Dendritic cell treated with granulocyte-macrophage colony-stimulating factor and Interleukin-4, amounts not matched to agents 40 ng/mL and 50 ng/mL, for 4 days (primary cell): Measurements from ENCODE around the gene MLF2.
"Not testable (repeated sequence)": the region's sequence is repeated elsewhere in the genome, so short reads cannot be mapped to it uniquely, and the experiment has no call there.

ENCODE experiments used
- H3K27ac Mint-ChIP-seq: one replicate; pipeline ENCODE4 v1.8.0; 2022; ENCODE audit warnings: mild to moderate bottlenecking, mixed read lengths
- H3K27me3 Mint-ChIP-seq: one replicate; pipeline ENCODE4 v1.8.0; 2022; ENCODE audit warnings: mild to moderate bottlenecking, mixed read lengths
- H3K36me3 Mint-ChIP-seq: one replicate; pipeline ENCODE4 v1.8.0; 2022; ENCODE audit warnings: low read depth, mixed read lengths
- H3K4me1 Mint-ChIP-seq: one replicate; pipeline ENCODE4 v1.8.0; 2022; ENCODE audit warnings: low read depth, mixed read lengths
- H3K4me3 Mint-ChIP-seq: one replicate; pipeline ENCODE4 v1.8.0; 2022; ENCODE audit warnings: mild to moderate bottlenecking, moderate library complexity, mixed read lengths
- H3K9me3 Mint-ChIP-seq: one replicate; pipeline ENCODE4 v1.8.0; 2022; ENCODE audit warnings: mixed read lengths
- intact Hi-C: fragments of 100-400 bp; cut with micrococcal nuclease; formaldehyde crosslinking; loops from one replicate; pipeline ENCODE4 v1.15.0; 2022

The MLF2 gene

DNA sequence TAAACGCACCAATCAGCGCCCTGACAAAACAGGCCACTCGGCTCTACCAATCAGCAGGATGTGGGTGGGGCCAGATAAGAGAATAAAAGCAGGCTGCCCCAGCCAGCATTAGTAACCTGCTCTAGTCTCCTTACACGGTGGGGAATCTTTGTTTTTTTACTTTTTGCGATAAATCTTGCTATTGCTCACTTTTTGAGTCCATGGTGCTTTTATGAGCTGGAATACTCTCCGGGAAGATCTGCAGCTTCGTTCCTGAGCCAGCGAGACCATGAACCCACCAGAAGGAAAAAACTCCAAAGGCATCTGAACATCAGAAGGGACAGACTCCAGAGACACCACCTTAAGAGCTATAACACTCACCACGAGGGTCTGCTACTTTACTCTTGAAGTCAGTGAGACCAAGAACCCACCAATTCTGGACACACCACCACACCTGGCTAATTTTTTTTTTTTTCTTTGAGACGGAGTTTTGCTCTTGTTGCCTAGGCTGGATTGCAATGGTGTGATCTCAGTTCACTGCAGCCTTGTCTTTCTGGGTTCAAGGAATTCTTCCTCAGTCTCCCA is 36.0 kb downstream of the MLF2 start:
- Mint-ChIP-seq H3K27me3 (peaks cover 8% of the 10 kb centered on the region), H3K9me3 (no peaks in the 10 kb centered on the region), H3K27ac (no peak overlapping the region), H3K36me3 (no peaks in the 10 kb centered on the region), H3K4me3 (no peak overlapping the region), H3K4me1 (no peaks in the 10 kb centered on the region)
- intact Hi-C loops = no loop called here

DNA sequence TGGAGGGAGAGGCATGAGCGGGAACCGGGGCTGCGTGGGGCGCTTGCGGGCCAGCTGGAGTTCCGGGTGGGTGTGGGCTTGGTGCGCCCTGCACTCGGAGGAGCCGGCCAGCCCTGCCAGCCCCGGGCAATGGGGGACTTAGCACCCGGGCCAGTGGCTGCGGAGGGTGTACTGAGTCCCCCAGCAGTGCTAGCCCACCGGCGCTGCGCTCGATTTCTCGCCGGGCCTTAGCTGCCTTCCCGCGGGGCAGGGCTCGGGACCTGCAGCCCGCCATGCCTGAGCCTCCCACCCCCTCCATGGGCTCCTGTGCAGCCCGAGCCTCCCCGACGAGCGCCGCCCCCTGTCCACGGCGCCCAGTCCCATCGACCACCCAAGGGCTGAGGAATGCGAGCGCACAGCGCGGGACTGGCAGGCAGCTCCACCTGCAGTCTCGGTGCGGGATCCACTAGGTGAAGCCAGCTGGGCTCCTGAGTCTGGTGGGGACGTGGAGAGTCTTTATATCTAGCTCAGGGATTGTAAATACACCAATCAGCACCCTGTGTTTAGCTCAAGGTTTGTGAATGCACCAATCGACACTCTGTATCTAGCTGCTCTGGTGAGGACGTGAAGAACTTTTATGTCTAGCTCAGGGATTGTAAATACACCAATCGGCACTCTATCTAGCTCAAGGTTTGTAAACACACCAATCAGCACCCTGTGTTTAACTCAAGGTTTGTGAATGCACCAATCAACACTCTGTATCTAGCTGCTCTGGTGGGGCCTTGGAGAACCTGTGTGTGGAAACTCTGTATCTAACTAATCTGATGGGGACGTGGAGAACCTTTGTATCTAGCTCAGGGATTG is 36.7 kb downstream of the MLF2 start:
- H3K27ac Mint-ChIP-seq, intact Hi-C loops, H3K4me3 Mint-ChIP-seq: not testable (repeated sequence)

GRCh38 chr12:6708960-6709394 is 44.0 kb downstream of the MLF2 start:
- H3K4me3 Mint-ChIP-seq = peak overlapping the region; percentile 32
- H3K27me3 Mint-ChIP-seq = peaks cover 38% of the 10 kb centered on the region
- peaks cover 6% of the 10 kb centered on the region for H3K4me1 Mint-ChIP-seq
- no peaks in the 10 kb centered on the region for H3K36me3 Mint-ChIP-seq
- H3K27ac Mint-ChIP-seq = peak overlapping the region; percentile 30
- intact Hi-C loops = no loop called here
- no peaks in the 10 kb centered on the region for H3K9me3 Mint-ChIP-seq

More for the DNA sequence above, 36.7 kb downstream of the MLF2 start:
- H3K27me3 Mint-ChIP-seq, H3K9me3 Mint-ChIP-seq, H3K36me3 Mint-ChIP-seq, H3K4me1 Mint-ChIP-seq: not testable (repeated sequence)

DNA sequence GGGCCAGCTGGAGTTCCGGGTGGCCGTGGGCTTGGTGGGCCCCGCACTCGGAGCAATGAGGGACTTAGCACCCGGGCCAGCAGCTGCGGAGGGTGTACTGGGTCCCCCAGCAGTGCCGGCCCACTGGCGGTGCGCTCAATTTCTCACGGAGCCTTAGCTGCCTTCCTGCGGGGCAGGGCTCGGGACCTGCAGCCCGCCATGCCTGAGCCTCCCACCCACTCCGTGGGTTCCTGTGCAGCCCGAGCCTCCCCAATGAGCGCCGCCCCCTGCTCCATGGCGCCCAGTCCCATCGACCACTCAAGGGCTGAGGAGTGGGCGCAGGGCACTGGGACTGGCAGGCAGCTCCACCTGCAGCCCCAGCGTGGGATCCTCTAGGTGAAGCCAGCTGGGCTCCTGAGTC is 44.6 kb downstream of the MLF2 start:
- Mint-ChIP-seq H3K4me1 (peaks cover 11% of the 10 kb centered on the region), H3K27me3 (peaks cover 43% of the 10 kb centered on the region)
- H3K4me3 Mint-ChIP-seq, intact Hi-C loops, H3K9me3 Mint-ChIP-seq, H3K27ac Mint-ChIP-seq, H3K36me3 Mint-ChIP-seq: not testable (repeated sequence)

DNA sequence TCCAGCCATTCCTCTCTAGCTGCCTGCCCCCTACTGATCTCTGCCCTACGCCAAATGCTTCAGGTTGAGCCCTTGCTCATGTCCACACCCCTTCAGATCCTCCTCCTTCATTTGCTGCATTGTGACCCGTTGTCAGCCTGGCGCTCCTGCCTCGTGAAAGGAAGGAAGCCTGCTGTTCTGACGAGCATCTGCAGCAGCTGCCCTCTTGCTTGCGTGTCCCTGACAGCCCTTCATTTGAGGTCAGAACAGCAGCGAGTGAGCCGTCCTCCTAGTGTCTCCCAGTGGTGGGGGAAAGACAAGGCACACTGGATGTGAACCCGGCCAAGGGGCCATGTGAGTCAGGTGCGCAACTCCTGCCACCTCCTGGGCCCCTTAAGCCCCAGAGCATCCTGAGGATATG is 49.3 kb downstream of the MLF2 start:
- Mint-ChIP-seq H3K27me3 (peaks cover 72% of the 10 kb centered on the region), H3K4me3 (no peak overlapping the region), H3K27ac (no peak overlapping the region), H3K4me1 (peaks cover 20% of the 10 kb centered on the region), H3K36me3 (no peaks in the 10 kb centered on the region), H3K9me3 (no peaks in the 10 kb centered on the region)
- intact Hi-C loops = no loop called here

DNA sequence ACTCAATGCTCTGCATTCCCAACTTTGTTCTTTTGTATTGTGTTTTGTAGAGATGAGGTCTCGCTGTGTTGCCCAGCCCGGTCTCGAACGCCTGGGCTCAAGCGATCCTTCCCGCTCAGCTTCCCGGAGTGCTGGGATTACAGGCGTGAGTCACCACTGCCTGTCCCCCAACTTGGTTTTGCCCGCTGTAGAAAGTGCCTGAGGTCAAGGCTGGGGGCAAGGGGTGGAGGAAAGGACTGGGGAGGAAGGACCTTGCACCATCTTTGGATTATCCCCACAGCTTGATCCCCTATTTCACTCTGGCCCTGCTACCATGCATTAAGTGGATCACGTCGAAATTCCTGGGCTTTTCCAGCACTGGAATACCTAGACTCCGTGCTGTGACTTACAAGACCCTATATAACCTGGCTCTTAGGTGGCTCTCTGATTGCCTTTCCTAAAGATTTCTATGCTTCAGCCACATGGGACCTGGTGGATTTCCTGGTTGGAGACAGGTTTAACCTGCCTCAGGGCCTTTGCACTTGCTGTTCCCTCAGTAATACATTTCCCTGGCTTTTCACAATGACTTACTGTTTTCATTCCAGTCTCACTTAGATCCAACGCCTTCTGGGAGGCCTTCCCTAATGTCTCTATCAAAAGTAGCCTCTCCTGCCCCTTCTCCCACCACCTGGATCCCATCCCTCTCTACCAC is 51.7 kb downstream of the MLF2 start:
- H3K4me3 Mint-ChIP-seq = peak overlapping the region; percentile 35
- peaks cover 38% of the 10 kb centered on the region for H3K4me1 Mint-ChIP-seq
- intact Hi-C loops = no loop called here
- peaks cover 87% of the 10 kb centered on the region for H3K27me3 Mint-ChIP-seq
- no peak overlapping the region for H3K27ac Mint-ChIP-seq
- H3K9me3 Mint-ChIP-seq = no peaks in the 10 kb centered on the region
- H3K36me3 Mint-ChIP-seq = no peaks in the 10 kb centered on the region

GRCh38 chr12:6700646-6701051 is 52.3 kb downstream of the MLF2 start, which contains the start of gene PIANP:
PIANP (minus strand) TSS chr12:6700815; CDS start chr12:6698061, 2,754 bp downstream.
- no peak within 1 kb of the TSS for H3K27ac Mint-ChIP-seq
- intact Hi-C loops = no loop called here

GRCh38 chr12:6699989-6700645 is 52.8 kb downstream of the MLF2 start:
- H3K4me1 Mint-ChIP-seq = peaks cover 40% of the 10 kb centered on the region
- no peaks in the 10 kb centered on the region for H3K36me3 Mint-ChIP-seq
- no peak overlapping the region for H3K27ac Mint-ChIP-seq
- peak overlapping the region; percentile 17 for H3K4me3 Mint-ChIP-seq
- peaks cover 86% of the 10 kb centered on the region for H3K27me3 Mint-ChIP-seq
- intact Hi-C loops = no loop called here
- H3K9me3 Mint-ChIP-seq = no peaks in the 10 kb centered on the region

More at GRCh38 chr12:6700646-6701051, 52.3 kb downstream of the MLF2 start, which contains the start of gene PIANP:
- H3K4me3 Mint-ChIP-seq = peak within 1 kb of the TSS; percentile 35
- H3K36me3 Mint-ChIP-seq = no peaks in the 10 kb centered on the region
- peaks cover 88% of the 10 kb centered on the region for H3K27me3 Mint-ChIP-seq
- peaks cover 39% of the 10 kb centered on the region for H3K4me1 Mint-ChIP-seq
- no peaks in the 10 kb centered on the region for H3K9me3 Mint-ChIP-seq

- Mint-ChIP-seq H3K27ac (no peak overlapping the region), H3K36me3 (no peaks in the 10 kb centered on the region), H3K9me3 (no peaks in the 10 kb centered on the region), H3K4me3 (peak overlapping the region; percentile 7), H3K27me3 (peaks cover 86% of the 10 kb centered on the region), H3K4me1 (peaks cover 47% of the 10 kb centered on the region)
- intact Hi-C loops = no loop called here
Measured at GRCh38 chr12:6699259-6699988, 53.5 kb downstream of the MLF2 start.

- no peak overlapping the region for H3K4me3 Mint-ChIP-seq
- no peaks in the 10 kb centered on the region for H3K36me3 Mint-ChIP-seq
- no peaks in the 10 kb centered on the region for H3K9me3 Mint-ChIP-seq
- no peak overlapping the region for H3K27ac Mint-ChIP-seq
- H3K4me1 Mint-ChIP-seq = peaks cover 47% of the 10 kb centered on the region
- H3K27me3 Mint-ChIP-seq = peaks cover 86% of the 10 kb centered on the region
- intact Hi-C loops = no loop called here
Measured at GRCh38 chr12:6698352-6699046, 54.4 kb downstream of the MLF2 start.
